HCT116 (cell line): Measurements from ENCODE around the gene MYO10.

ENCODE experiments used
- CEBPB ChIP-seq: IDR thresholded peaks from 2 replicates; pipeline ENCODE4 v1.6.1; 2012; ENCODE audit warnings: low read depth
- POLR2AphosphoS5 ChIP-seq: IDR thresholded peaks from 2 replicates; pipeline ENCODE4 v1.6.1; 2011; ENCODE audit warnings: mild to moderate bottlenecking, low read depth, low read length, moderate library complexity
- RAD21 ChIP-seq: IDR thresholded peaks from 2 replicates; pipeline ENCODE4 v1.6.1; 2012; ENCODE audit warnings: low read depth, mild to moderate bottlenecking
- SIN3A ChIP-seq: IDR thresholded peaks from 2 replicates; pipeline ENCODE4 v1.6.1; 2012; ENCODE audit warnings: low read depth
- TF ChIP-seq, protein P1 (sequence below), 3 experiments: fragments of 200-600 bp in 1 of 3; sonication (generic) in 1 of 3; IDR thresholded peaks in 2 of 3; conservative IDR thresholded peaks in 1 of 3; 2 replicates each; pipeline ENCODE4 v1.5.1; 2012 to 2017; ENCODE audit warnings: low read depth in 2 of 3, low read length in 2 of 3, antibody characterized with exemption in 1 of 3, borderline replicate concordance in 1 of 3, control low read depth in 1 of 3, mild to moderate bottlenecking in 1 of 3, mixed read lengths in 1 of 3, mixed run types in 1 of 3, moderate library complexity in 1 of 3; ENCODE audit not compliant: insufficient read depth in 1 of 3

DNA sequence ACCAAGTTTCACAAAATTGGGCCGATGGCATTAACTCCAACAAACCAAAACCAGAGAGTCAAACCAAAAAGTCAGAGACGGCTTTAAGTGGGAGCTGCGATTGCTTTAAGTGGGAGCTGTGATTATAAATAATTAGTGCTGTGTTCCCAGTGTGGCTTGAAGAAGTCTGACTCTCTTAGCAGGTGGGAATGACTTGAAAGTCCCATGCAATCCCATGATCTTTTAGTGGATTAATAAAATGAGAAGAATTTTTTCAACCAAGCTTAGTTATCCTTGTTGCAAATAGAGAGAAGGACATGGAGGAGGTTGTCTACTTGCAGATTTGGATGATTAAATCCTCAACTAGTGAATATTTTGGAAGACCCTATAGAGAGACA lies 68.5 kb downstream of the MYO10 start:
- TF ChIP-seq POLR2AphosphoS5 (no peak), RAD21 (no peak), SIN3A (no peak), CEBPB (no peak)
- TF ChIP-seq, protein P1, sequence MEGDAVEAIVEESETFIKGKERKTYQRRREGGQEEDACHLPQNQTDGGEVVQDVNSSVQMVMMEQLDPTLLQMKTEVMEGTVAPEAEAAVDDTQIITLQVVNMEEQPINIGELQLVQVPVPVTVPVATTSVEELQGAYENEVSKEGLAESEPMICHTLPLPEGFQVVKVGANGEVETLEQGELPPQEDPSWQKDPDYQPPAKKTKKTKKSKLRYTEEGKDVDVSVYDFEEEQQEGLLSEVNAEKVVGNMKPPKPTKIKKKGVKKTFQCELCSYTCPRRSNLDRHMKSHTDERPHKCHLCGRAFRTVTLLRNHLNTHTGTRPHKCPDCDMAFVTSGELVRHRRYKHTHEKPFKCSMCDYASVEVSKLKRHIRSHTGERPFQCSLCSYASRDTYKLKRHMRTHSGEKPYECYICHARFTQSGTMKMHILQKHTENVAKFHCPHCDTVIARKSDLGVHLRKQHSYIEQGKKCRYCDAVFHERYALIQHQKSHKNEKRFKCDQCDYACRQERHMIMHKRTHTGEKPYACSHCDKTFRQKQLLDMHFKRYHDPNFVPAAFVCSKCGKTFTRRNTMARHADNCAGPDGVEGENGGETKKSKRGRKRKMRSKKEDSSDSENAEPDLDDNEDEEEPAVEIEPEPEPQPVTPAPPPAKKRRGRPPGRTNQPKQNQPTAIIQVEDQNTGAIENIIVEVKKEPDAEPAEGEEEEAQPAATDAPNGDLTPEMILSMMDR (IDR thresholded peaks at IDR 0.05 in 2 of 3, conservative IDR thresholded peaks at IDR 0.05 in 1 of 3; ENCODE audit: borderline replicate concordance in 1 of 3, insufficient read depth in 1 of 3, low read depth in 2 of 3, low read length in 2 of 3), result no peak
